H1 (cell line): ENCODE measurements around the gene CFH. TPM values are rescaled to one million over a fixed set of nuclear protein-coding genes. Genes with fewer than 3 reads are reported as not detected.
"Not testable (repeated sequence)": the region's sequence is repeated elsewhere in the genome, so short reads cannot be mapped to it uniquely, and the experiment has no call there.

Experiments
- CTCF ChIA-PET: fragments of 300-600 bp; sonication (Branson Sonifier 250); formaldehyde crosslinking; loops from one replicate; lab custom pipeline; 2021; ENCODE audit not compliant: partially characterized antibody; lab: Charles Lee
- POLR2A ChIA-PET: fragments of 300-600 bp; sonication (Branson Sonifier 250); formaldehyde crosslinking; loops from one replicate; lab custom pipeline; 2021; ENCODE audit warnings: inconsistent platforms; ENCODE audit not compliant: partially characterized antibody; lab: Charles Lee
- DNase-seq, 2 experiments: peaks; one replicate each; pipeline versions ENCODE4 v3.0.0 to v3.0.0-alpha.2; 2010 to 2022; ENCODE audit warnings: low spot score in 2 of 2, low read depth in 1 of 2, mixed read lengths in 1 of 2
- FAIRE-seq: peaks from 2 replicates; lab custom pipeline; 2011; peaks lifted over from hg19 to GRCh38; lab: Jason Lieb, UNC
- H2AFZ ChIP-seq: 2 replicates; pipeline ENCODE4 v1.8.1; 2012; ENCODE audit warnings: low read length, inconsistent platforms
- H2AK5ac ChIP-seq: 2 replicates; pipeline ENCODE4 v1.6.1; 2013; ENCODE audit warnings: low read depth, low read length
- H2BK120ac ChIP-seq: replicated peaks from 2 replicates; pipeline ENCODE3; 2013; ENCODE audit warnings: low read depth, low read length, inconsistent platforms
- H2BK12ac ChIP-seq: 2 replicates; pipeline ENCODE4 v1.6.1; 2013; ENCODE audit warnings: low read depth, low read length
- H2BK15ac ChIP-seq: 2 replicates; pipeline ENCODE4 v1.6.1; 2013; ENCODE audit warnings: low read length
- H2BK20ac ChIP-seq: 2 replicates; pipeline ENCODE4 v1.6.1; 2013; ENCODE audit warnings: low read length
- H2BK5ac ChIP-seq: 2 replicates; pipeline ENCODE4 v1.6.1; 2013; ENCODE audit warnings: low read depth, low read length
- H3K14ac ChIP-seq: 2 replicates; pipeline ENCODE4 v1.6.1; 2013; ENCODE audit warnings: inconsistent platforms; ENCODE audit not compliant: insufficient read length
- H3K18ac ChIP-seq: 2 replicates; pipeline ENCODE4 v1.6.1; 2013; ENCODE audit warnings: low read length; ENCODE audit errors: extremely low read depth
- H3K23ac ChIP-seq: 2 replicates; pipeline ENCODE4 v1.6.1; 2013; ENCODE audit warnings: inconsistent platforms; ENCODE audit not compliant: insufficient read length
- H3K23me2 ChIP-seq: 2 replicates; pipeline ENCODE4 v1.6.1; 2013; ENCODE audit warnings: low read depth, low read length
- H3K27ac ChIP-seq: 2 replicates; pipeline ENCODE4 v1.6.1; 2011; ENCODE audit warnings: low read depth, low read length, inconsistent platforms
- H3K27me3 ChIP-seq, 4 experiments: replicated peaks in 1 of 4; 1 replicate in 1 of 4; 2 replicates in 3 of 4; pipeline versions ENCODE4 v1.6.1 to v1.8.1; 2011 to 2013; ENCODE audit warnings: low read length in 3 of 4, mild to moderate bottlenecking in 3 of 4, inconsistent platforms in 2 of 4, mixed read lengths in 2 of 4, moderate library complexity in 1 of 4; ENCODE audit not compliant: control insufficient read depth in 3 of 4, insufficient read depth in 3 of 4; ENCODE audit errors: extremely low read depth in 1 of 4
- H3K36me3 ChIP-seq, 4 experiments: 2 replicates each; pipeline versions ENCODE4 v1.6.1 to v1.8.1; 2011 to 2013; ENCODE audit warnings: mild to moderate bottlenecking in 4 of 4, low read length in 3 of 4, moderate library complexity in 2 of 4, control low read depth in 1 of 4, inconsistent platforms in 1 of 4; ENCODE audit not compliant: insufficient read depth in 4 of 4, control insufficient read depth in 2 of 4
- H3K4ac ChIP-seq: replicated peaks from 2 replicates; pipeline ENCODE3; 2013; ENCODE audit warnings: low read length, low read depth, mixed read lengths, inconsistent platforms; ENCODE audit not compliant: insufficient read length
- H3K4me1 ChIP-seq, 4 experiments: replicated peaks in 1 of 4; 1 replicate in 1 of 4; 2 replicates in 3 of 4; pipeline versions ENCODE4 v1.6.1 to v1.8.1; 2011 to 2013; ENCODE audit warnings: low read length in 3 of 4, inconsistent platforms in 2 of 4, mixed read lengths in 1 of 4; ENCODE audit not compliant: insufficient read depth in 4 of 4, control insufficient read depth in 3 of 4
- H3K4me2 ChIP-seq, 2 experiments: 2 replicates each; pipeline versions ENCODE4 v1.6.1 to v1.8.1; 2011 to 2013; ENCODE audit warnings: low read depth in 2 of 2, low read length in 2 of 2, control low read depth in 1 of 2, inconsistent platforms in 1 of 2, mild to moderate bottlenecking in 1 of 2; ENCODE audit not compliant: insufficient read depth in 1 of 2
- H3K4me3 ChIP-seq, 4 experiments: fragments of 200-600, 300-600 bp in 1 of 4; sonication (generic), shearing (Covaris generic), sonication (Bioruptor Twin) in 1 of 4; 2 replicates each; pipeline versions ENCODE4 v1.5.1 to v1.8.1; 2011 to 2016; ENCODE audit warnings: low read length in 4 of 4, low read depth in 3 of 4, control low read depth in 2 of 4, inconsistent platforms in 2 of 4, mild to moderate bottlenecking in 2 of 4, mixed read lengths in 1 of 4, moderate library complexity in 1 of 4; ENCODE audit not compliant: insufficient read depth in 2 of 4; ENCODE audit errors: extremely low read depth in 1 of 4
- H3K56ac ChIP-seq: replicated peaks from 2 replicates; pipeline ENCODE3; 2013; ENCODE audit warnings: low read depth, mild to moderate bottlenecking, mixed read lengths, low read length, inconsistent platforms; ENCODE audit not compliant: insufficient read length
- H3K79me1 ChIP-seq: 2 replicates; pipeline ENCODE4 v1.6.1; 2013; ENCODE audit warnings: low read depth, low read length, control low read depth
- H3K79me2 ChIP-seq, 2 experiments: 2 replicates each; pipeline versions ENCODE4 v1.6.1 to v1.8.1; 2012 to 2013; ENCODE audit warnings: low read length in 2 of 2, mild to moderate bottlenecking in 2 of 2, inconsistent platforms in 1 of 2; ENCODE audit not compliant: insufficient read depth in 2 of 2, control insufficient read depth in 1 of 2
- H3K9ac ChIP-seq, 4 experiments: replicated peaks in 1 of 4; 1 replicate in 1 of 4; 2 replicates in 3 of 4; pipeline versions ENCODE4 v1.6.1 to v1.8.1; 2011 to 2013; ENCODE audit warnings: low read depth in 3 of 4, low read length in 3 of 4, control low read depth in 2 of 4, mild to moderate bottlenecking in 2 of 4, moderate library complexity in 2 of 4, inconsistent platforms in 1 of 4; ENCODE audit errors: extremely low read depth in 1 of 4
- H3K9me3 ChIP-seq, 2 experiments: 2 replicates each; pipeline versions ENCODE4 v1.6.1 to v1.8.1; 2012 to 2013; ENCODE audit warnings: mild to moderate bottlenecking in 2 of 2, moderate library complexity in 2 of 2, control low read depth in 1 of 2, inconsistent platforms in 1 of 2, low read depth in 1 of 2, low read length in 1 of 2, mixed read lengths in 1 of 2; ENCODE audit not compliant: insufficient read depth in 2 of 2
- H4K20me1 ChIP-seq, 2 experiments: replicated peaks in 1 of 2; 2 replicates each; pipeline versions ENCODE3 to v1.8.1; 2011 to 2013; ENCODE audit warnings: inconsistent platforms in 2 of 2, low read length in 2 of 2, mild to moderate bottlenecking in 1 of 2; ENCODE audit not compliant: insufficient read depth in 2 of 2, control insufficient read depth in 1 of 2
- H4K5ac ChIP-seq: 2 replicates; pipeline ENCODE4 v1.6.1; 2013; ENCODE audit warnings: low read length, low read depth, mixed read lengths, inconsistent platforms; ENCODE audit not compliant: insufficient read length
- H4K8ac ChIP-seq: 2 replicates; pipeline ENCODE4 v1.8.0; 2013; ENCODE audit warnings: mild to moderate bottlenecking, moderate library complexity, low read length, inconsistent platforms; ENCODE audit not compliant: insufficient read depth; ENCODE audit errors: extremely low read depth
- H4K91ac ChIP-seq: replicated peaks from 2 replicates; pipeline ENCODE3; 2013; ENCODE audit warnings: low read length, mixed read lengths, inconsistent platforms; ENCODE audit not compliant: insufficient read length
- POLR2A ChIP-seq, 2 experiments: IDR thresholded peaks; 1 replicate in 1 of 2; 2 replicates in 1 of 2; pipeline ENCODE4 v1.6.1; 2011; ENCODE audit warnings: low read depth in 2 of 2, low read length in 2 of 2, mild to moderate bottlenecking in 2 of 2; ENCODE audit errors: control extremely low read depth in 1 of 2
- POLR2AphosphoS5 ChIP-seq: IDR thresholded peaks from 2 replicates; pipeline ENCODE4 v1.6.1; 2011; ENCODE audit warnings: low read depth, low read length
- SIN3A ChIP-seq, 2 experiments: IDR thresholded peaks in 1 of 2; conservative IDR thresholded peaks in 1 of 2; 2 replicates each; pipeline ENCODE4 v1.6.1; 2011 to 2012; ENCODE audit warnings: low read length in 2 of 2, improper control_type of control experiment in 1 of 2, low read depth in 1 of 2, mild to moderate bottlenecking in 1 of 2
- SP1 ChIP-seq: IDR thresholded peaks from 2 replicates; pipeline ENCODE4 v1.6.1; 2011; ENCODE audit warnings: low read depth, low read length
- TAF7 ChIP-seq: optimal IDR thresholded peaks from 2 replicates; pipeline ENCODE3; 2011; ENCODE audit warnings: low read depth, mild to moderate bottlenecking, inconsistent platforms, low read length, moderate library complexity, borderline replicate concordance
- TEAD4 ChIP-seq: IDR thresholded peaks from 2 replicates; pipeline ENCODE4 v1.6.1; 2012; ENCODE audit warnings: low read depth, low read length, inconsistent platforms, mixed read lengths
- WGBS, 2 experiments: shearing (Covaris generic) in 1 of 2; methylation state at CpG; one replicate each; pipeline versions ENCODE4 v1.1.6 to v1.1.7; 2013 to 2015; ENCODE audit warnings: low lambda C conversion rate in 2 of 2, mixed read lengths in 2 of 2, inconsistent platforms in 1 of 2, low coverage in 1 of 2, missing lambda C conversion rate in 1 of 2; ENCODE audit not compliant: insufficient replicate concordance in 2 of 2, insufficient coverage in 1 of 2, insufficient read length in 1 of 2; ENCODE audit errors: extremely low coverage in 1 of 2, missing lambda C conversion rate in 1 of 2; 5-methylcytosine and 5-hydroxymethylcytosine counted together
- polyA plus RNA-seq, 7 experiments: library from polyadenylated mRNA; depleted of rRNA in 3 of 7; stranded (reverse) in 5 of 7; unstranded in 2 of 7; fragments of >200 nt in 5 of 7; fragments of 200-250 nt in 2 of 7; gene quantifications; 1 replicate in 5 of 7; 2 replicates in 1 of 7; 4 replicates in 1 of 7; pipeline versions ENCODE4 v1.2.1 to v1.2.3, GENCODE V29; 2011 to 2013; ENCODE audit warnings: missing spikeins in 2 of 7, mixed read lengths in 2 of 7
- total RNA-seq: library from RNA; stranded (reverse); fragmentation: NEBNext Ultra II Directional; extraction: Animal tissue kit (Norgen Biotek cat#: 25700); gene quantifications from 2 replicates; pipeline ENCODE4 v1.2.1, GENCODE V29; 2021
- TF ChIP-seq, protein P1 (sequence below), 3 experiments: IDR thresholded peaks; 1 replicate in 2 of 3; 2 replicates in 1 of 3; pipeline versions ENCODE4 v1.5.1 to v1.6.1; 2011; ENCODE audit warnings: low read length in 3 of 3, mild to moderate bottlenecking in 3 of 3, inconsistent platforms in 2 of 3, low read depth in 1 of 3, moderate library complexity in 1 of 3; ENCODE audit not compliant: insufficient read depth in 1 of 3; ENCODE audit errors: control extremely low read depth in 1 of 3

CFH gene
- total and polyA plus RNA-seq, 2 of the 8 experiments (the other 6 are each of a cell fraction or from before 2014, with no cell fraction given): not detected

GRCh38 chr1:196638466-196638865 lies 13.4 kb upstream of the CFH start (continued):
- TF ChIP-seq SP1 (no peak), SIN3A (conservative IDR thresholded peaks at IDR 0.05 in 1 of 2, IDR thresholded peaks at IDR 0.05 in 1 of 2; ENCODE audit: low read depth in 1 of 2, low read length in 2 of 2) (no peak), TEAD4 (no peak), TAF7 (no peak), POLR2A (IDR thresholded peaks at IDR 0.05; ENCODE audit: control extremely low read depth in 1 of 2, low read depth in 2 of 2, low read length in 2 of 2) (no peak), POLR2AphosphoS5 (no peak)
- TF ChIP-seq, protein P1, sequence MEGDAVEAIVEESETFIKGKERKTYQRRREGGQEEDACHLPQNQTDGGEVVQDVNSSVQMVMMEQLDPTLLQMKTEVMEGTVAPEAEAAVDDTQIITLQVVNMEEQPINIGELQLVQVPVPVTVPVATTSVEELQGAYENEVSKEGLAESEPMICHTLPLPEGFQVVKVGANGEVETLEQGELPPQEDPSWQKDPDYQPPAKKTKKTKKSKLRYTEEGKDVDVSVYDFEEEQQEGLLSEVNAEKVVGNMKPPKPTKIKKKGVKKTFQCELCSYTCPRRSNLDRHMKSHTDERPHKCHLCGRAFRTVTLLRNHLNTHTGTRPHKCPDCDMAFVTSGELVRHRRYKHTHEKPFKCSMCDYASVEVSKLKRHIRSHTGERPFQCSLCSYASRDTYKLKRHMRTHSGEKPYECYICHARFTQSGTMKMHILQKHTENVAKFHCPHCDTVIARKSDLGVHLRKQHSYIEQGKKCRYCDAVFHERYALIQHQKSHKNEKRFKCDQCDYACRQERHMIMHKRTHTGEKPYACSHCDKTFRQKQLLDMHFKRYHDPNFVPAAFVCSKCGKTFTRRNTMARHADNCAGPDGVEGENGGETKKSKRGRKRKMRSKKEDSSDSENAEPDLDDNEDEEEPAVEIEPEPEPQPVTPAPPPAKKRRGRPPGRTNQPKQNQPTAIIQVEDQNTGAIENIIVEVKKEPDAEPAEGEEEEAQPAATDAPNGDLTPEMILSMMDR (IDR thresholded peaks at IDR 0.05; ENCODE audit: control extremely low read depth in 1 of 3, insufficient read depth in 1 of 3, low read depth in 1 of 3, low read length in 3 of 3): no peak

- DNase-seq, POLR2A ChIA-PET, H3K27ac ChIP-seq, H4K20me1 ChIP-seq, H3K27me3 ChIP-seq, H2BK15ac ChIP-seq, H4K5ac ChIP-seq, H3K4me3 ChIP-seq, H3K56ac ChIP-seq, H4K91ac ChIP-seq, H4K8ac ChIP-seq, H3K36me3 ChIP-seq, H3K23ac ChIP-seq, H2BK20ac ChIP-seq, H3K14ac ChIP-seq, H3K9me3 ChIP-seq, H2BK120ac ChIP-seq, H2BK12ac ChIP-seq, CTCF ChIA-PET, H3K4ac ChIP-seq, FAIRE-seq, H3K18ac ChIP-seq, H3K4me1 ChIP-seq, H3K79me2 ChIP-seq, H3K9ac ChIP-seq, H2BK5ac ChIP-seq, H3K4me2 ChIP-seq, H3K23me2 ChIP-seq, H3K79me1 ChIP-seq, H2AK5ac ChIP-seq: not testable (repeated sequence)
- WGBS, 2 experiments: 94% methylated on average over 5 of the region's 5 CpGs; no CpG with 5 or more reads in 1 of the 2 experiments
- H2AFZ ChIP-seq: peak overlapping the region; percentile 42; the same call in 1 of the 2 replicates
These were observed 12.6 kb upstream of the CFH start for GRCh38 chr1:196639291-196639690.
